H1 (cell line): ENCODE measurements around the gene GRHL3. TPM values are rescaled to one million over a fixed set of nuclear protein-coding genes. Genes with fewer than 3 reads are reported as not detected.

Source experiments
- CTCF ChIA-PET: fragments of 300-600 bp; sonication (Branson Sonifier 250); formaldehyde crosslinking; loops from one replicate; lab custom pipeline; 2021; ENCODE audit not compliant: partially characterized antibody; lab: Charles Lee
- POLR2A ChIA-PET: fragments of 300-600 bp; sonication (Branson Sonifier 250); formaldehyde crosslinking; loops from one replicate; lab custom pipeline; 2021; ENCODE audit warnings: inconsistent platforms; ENCODE audit not compliant: partially characterized antibody; lab: Charles Lee
- DNase-seq, 2 experiments: peaks; one replicate each; pipeline versions ENCODE4 v3.0.0 to v3.0.0-alpha.2; 2010 to 2022; ENCODE audit warnings: low spot score in 2 of 2, low read depth in 1 of 2, mixed read lengths in 1 of 2
- FAIRE-seq: peaks from 2 replicates; lab custom pipeline; 2011; peaks lifted over from hg19 to GRCh38; lab: Jason Lieb, UNC
- H2AFZ ChIP-seq: 2 replicates; pipeline ENCODE4 v1.8.1; 2012; ENCODE audit warnings: low read length, inconsistent platforms
- H2AK5ac ChIP-seq: 2 replicates; pipeline ENCODE4 v1.6.1; 2013; ENCODE audit warnings: low read depth, low read length
- H2BK120ac ChIP-seq: replicated peaks from 2 replicates; pipeline ENCODE3; 2013; ENCODE audit warnings: low read depth, low read length, inconsistent platforms
- H2BK12ac ChIP-seq: 2 replicates; pipeline ENCODE4 v1.6.1; 2013; ENCODE audit warnings: low read depth, low read length
- H2BK15ac ChIP-seq: 2 replicates; pipeline ENCODE4 v1.6.1; 2013; ENCODE audit warnings: low read length
- H2BK20ac ChIP-seq: 2 replicates; pipeline ENCODE4 v1.6.1; 2013; ENCODE audit warnings: low read length
- H2BK5ac ChIP-seq: 2 replicates; pipeline ENCODE4 v1.6.1; 2013; ENCODE audit warnings: low read depth, low read length
- H3K14ac ChIP-seq: 2 replicates; pipeline ENCODE4 v1.6.1; 2013; ENCODE audit warnings: inconsistent platforms; ENCODE audit not compliant: insufficient read length
- H3K18ac ChIP-seq: 2 replicates; pipeline ENCODE4 v1.6.1; 2013; ENCODE audit warnings: low read length; ENCODE audit errors: extremely low read depth
- H3K23ac ChIP-seq: 2 replicates; pipeline ENCODE4 v1.6.1; 2013; ENCODE audit warnings: inconsistent platforms; ENCODE audit not compliant: insufficient read length
- H3K23me2 ChIP-seq: 2 replicates; pipeline ENCODE4 v1.6.1; 2013; ENCODE audit warnings: low read depth, low read length
- H3K27ac ChIP-seq: 2 replicates; pipeline ENCODE4 v1.6.1; 2011; ENCODE audit warnings: low read depth, low read length, inconsistent platforms
- H3K27me3 ChIP-seq, 4 experiments: replicated peaks in 1 of 4; 1 replicate in 1 of 4; 2 replicates in 3 of 4; pipeline versions ENCODE4 v1.6.1 to v1.8.1; 2011 to 2013; ENCODE audit warnings: low read length in 3 of 4, mild to moderate bottlenecking in 3 of 4, inconsistent platforms in 2 of 4, mixed read lengths in 2 of 4, moderate library complexity in 1 of 4; ENCODE audit not compliant: control insufficient read depth in 3 of 4, insufficient read depth in 3 of 4; ENCODE audit errors: extremely low read depth in 1 of 4
- H3K36me3 ChIP-seq, 4 experiments: 2 replicates each; pipeline versions ENCODE4 v1.6.1 to v1.8.1; 2011 to 2013; ENCODE audit warnings: mild to moderate bottlenecking in 4 of 4, low read length in 3 of 4, moderate library complexity in 2 of 4, control low read depth in 1 of 4, inconsistent platforms in 1 of 4; ENCODE audit not compliant: insufficient read depth in 4 of 4, control insufficient read depth in 2 of 4
- H3K4ac ChIP-seq: replicated peaks from 2 replicates; pipeline ENCODE3; 2013; ENCODE audit warnings: low read length, low read depth, mixed read lengths, inconsistent platforms; ENCODE audit not compliant: insufficient read length
- H3K4me1 ChIP-seq, 4 experiments: replicated peaks in 1 of 4; 1 replicate in 1 of 4; 2 replicates in 3 of 4; pipeline versions ENCODE4 v1.6.1 to v1.8.1; 2011 to 2013; ENCODE audit warnings: low read length in 3 of 4, inconsistent platforms in 2 of 4, mixed read lengths in 1 of 4; ENCODE audit not compliant: insufficient read depth in 4 of 4, control insufficient read depth in 3 of 4
- H3K4me2 ChIP-seq, 2 experiments: 2 replicates each; pipeline versions ENCODE4 v1.6.1 to v1.8.1; 2011 to 2013; ENCODE audit warnings: low read depth in 2 of 2, low read length in 2 of 2, control low read depth in 1 of 2, inconsistent platforms in 1 of 2, mild to moderate bottlenecking in 1 of 2; ENCODE audit not compliant: insufficient read depth in 1 of 2
- H3K4me3 ChIP-seq, 4 experiments: fragments of 200-600, 300-600 bp in 1 of 4; sonication (generic), shearing (Covaris generic), sonication (Bioruptor Twin) in 1 of 4; 2 replicates each; pipeline versions ENCODE4 v1.5.1 to v1.8.1; 2011 to 2016; ENCODE audit warnings: low read length in 4 of 4, low read depth in 3 of 4, control low read depth in 2 of 4, inconsistent platforms in 2 of 4, mild to moderate bottlenecking in 2 of 4, mixed read lengths in 1 of 4, moderate library complexity in 1 of 4; ENCODE audit not compliant: insufficient read depth in 2 of 4; ENCODE audit errors: extremely low read depth in 1 of 4
- H3K56ac ChIP-seq: replicated peaks from 2 replicates; pipeline ENCODE3; 2013; ENCODE audit warnings: low read depth, mild to moderate bottlenecking, mixed read lengths, low read length, inconsistent platforms; ENCODE audit not compliant: insufficient read length
- H3K79me1 ChIP-seq: 2 replicates; pipeline ENCODE4 v1.6.1; 2013; ENCODE audit warnings: low read depth, low read length, control low read depth
- H3K79me2 ChIP-seq, 2 experiments: 2 replicates each; pipeline versions ENCODE4 v1.6.1 to v1.8.1; 2012 to 2013; ENCODE audit warnings: low read length in 2 of 2, mild to moderate bottlenecking in 2 of 2, inconsistent platforms in 1 of 2; ENCODE audit not compliant: insufficient read depth in 2 of 2, control insufficient read depth in 1 of 2
- H3K9ac ChIP-seq, 4 experiments: replicated peaks in 1 of 4; 1 replicate in 1 of 4; 2 replicates in 3 of 4; pipeline versions ENCODE4 v1.6.1 to v1.8.1; 2011 to 2013; ENCODE audit warnings: low read depth in 3 of 4, low read length in 3 of 4, control low read depth in 2 of 4, mild to moderate bottlenecking in 2 of 4, moderate library complexity in 2 of 4, inconsistent platforms in 1 of 4; ENCODE audit errors: extremely low read depth in 1 of 4
- H3K9me3 ChIP-seq, 2 experiments: 2 replicates each; pipeline versions ENCODE4 v1.6.1 to v1.8.1; 2012 to 2013; ENCODE audit warnings: mild to moderate bottlenecking in 2 of 2, moderate library complexity in 2 of 2, control low read depth in 1 of 2, inconsistent platforms in 1 of 2, low read depth in 1 of 2, low read length in 1 of 2, mixed read lengths in 1 of 2; ENCODE audit not compliant: insufficient read depth in 2 of 2
- H4K20me1 ChIP-seq, 2 experiments: replicated peaks in 1 of 2; 2 replicates each; pipeline versions ENCODE3 to v1.8.1; 2011 to 2013; ENCODE audit warnings: inconsistent platforms in 2 of 2, low read length in 2 of 2, mild to moderate bottlenecking in 1 of 2; ENCODE audit not compliant: insufficient read depth in 2 of 2, control insufficient read depth in 1 of 2
- H4K5ac ChIP-seq: 2 replicates; pipeline ENCODE4 v1.6.1; 2013; ENCODE audit warnings: low read length, low read depth, mixed read lengths, inconsistent platforms; ENCODE audit not compliant: insufficient read length
- H4K8ac ChIP-seq: 2 replicates; pipeline ENCODE4 v1.8.0; 2013; ENCODE audit warnings: mild to moderate bottlenecking, moderate library complexity, low read length, inconsistent platforms; ENCODE audit not compliant: insufficient read depth; ENCODE audit errors: extremely low read depth
- H4K91ac ChIP-seq: replicated peaks from 2 replicates; pipeline ENCODE3; 2013; ENCODE audit warnings: low read length, mixed read lengths, inconsistent platforms; ENCODE audit not compliant: insufficient read length
- ATF3 ChIP-seq: IDR thresholded peaks from 2 replicates; pipeline ENCODE4 v1.6.1; 2011; ENCODE audit warnings: low read depth, mild to moderate bottlenecking, low read length; ENCODE audit not compliant: insufficient read depth
- CHD2 ChIP-seq: IDR thresholded peaks from 2 replicates; pipeline ENCODE4 v1.6.1; 2012; ENCODE audit warnings: low read length, improper control_type of control experiment
- NANOG ChIP-seq: IDR thresholded peaks from 2 replicates; pipeline ENCODE4 v1.6.1; 2011; ENCODE audit warnings: low read length, low read depth, mild to moderate bottlenecking, inconsistent platforms; ENCODE audit not compliant: insufficient read depth, poor library complexity, severe bottlenecking
- RAD21 ChIP-seq, 2 experiments: IDR thresholded peaks in 1 of 2; conservative IDR thresholded peaks in 1 of 2; 2 replicates each; pipeline ENCODE4 v1.6.1; 2011; ENCODE audit warnings: low read depth in 2 of 2, low read length in 2 of 2, improper control_type of control experiment in 1 of 2, inconsistent platforms in 1 of 2, mild to moderate bottlenecking in 1 of 2, moderate library complexity in 1 of 2
- SIX5 ChIP-seq: IDR thresholded peaks from 2 replicates; pipeline ENCODE4 v1.6.1; 2011; ENCODE audit warnings: mild to moderate bottlenecking, low read depth, low read length
- WGBS, 2 experiments: shearing (Covaris generic) in 1 of 2; methylation state at CpG; one replicate each; pipeline versions ENCODE4 v1.1.6 to v1.1.7; 2013 to 2015; ENCODE audit warnings: low lambda C conversion rate in 2 of 2, mixed read lengths in 2 of 2, inconsistent platforms in 1 of 2, low coverage in 1 of 2, missing lambda C conversion rate in 1 of 2; ENCODE audit not compliant: insufficient replicate concordance in 2 of 2, insufficient coverage in 1 of 2, insufficient read length in 1 of 2; ENCODE audit errors: extremely low coverage in 1 of 2, missing lambda C conversion rate in 1 of 2; 5-methylcytosine and 5-hydroxymethylcytosine counted together
- polyA plus RNA-seq, 7 experiments: library from polyadenylated mRNA; depleted of rRNA in 3 of 7; stranded (reverse) in 5 of 7; unstranded in 2 of 7; fragments of >200 nt in 5 of 7; fragments of 200-250 nt in 2 of 7; gene quantifications; 1 replicate in 5 of 7; 2 replicates in 1 of 7; 4 replicates in 1 of 7; pipeline versions ENCODE4 v1.2.1 to v1.2.3, GENCODE V29; 2011 to 2013; ENCODE audit warnings: missing spikeins in 2 of 7, mixed read lengths in 2 of 7
- total RNA-seq: library from RNA; stranded (reverse); fragmentation: NEBNext Ultra II Directional; extraction: Animal tissue kit (Norgen Biotek cat#: 25700); gene quantifications from 2 replicates; pipeline ENCODE4 v1.2.1, GENCODE V29; 2021

GRHL3 gene
- total and polyA plus RNA-seq, 2 of the 8 experiments (the other 6 are each of a cell fraction or from before 2014, with no cell fraction given), result 0.80 to 1.8 TPM

- H3K79me1 ChIP-seq, result no peaks in the 10 kb centered on the region
- no peak overlapping the region for H2BK120ac ChIP-seq
- no peaks in the 10 kb centered on the region for H3K36me3 ChIP-seq
- no peak overlapping the region for H3K56ac ChIP-seq
- H3K14ac ChIP-seq, result no peak overlapping the region
- no peak for DNase-seq
- POLR2A ChIA-PET, result interaction anchor here (1.1 to 1.4 kb wide), 2 partner anchors 174 to 360 kb away, joined by 4 read pairs; no protein-coding TSS in a partner anchor
- no peak overlapping the region for H2AK5ac ChIP-seq
- H2AFZ ChIP-seq, result no peak overlapping the region
- H3K27ac ChIP-seq, result no peak overlapping the region
- H3K18ac ChIP-seq, result no peak overlapping the region
- H2BK20ac ChIP-seq, result no peak overlapping the region
- no peak overlapping the region; the same call in none of the 2 replicates for H4K8ac ChIP-seq
- TF ChIP-seq CHD2, result no peak
- TF ChIP-seq RAD21 (IDR thresholded peaks at IDR 0.05 in 1 of 2, conservative IDR thresholded peaks at IDR 0.05 in 1 of 2; ENCODE audit: low read depth in 2 of 2, low read length in 2 of 2), result no peak
- TF ChIP-seq SIX5, result no peak
- TF ChIP-seq NANOG, result no peak
- TF ChIP-seq ATF3, result no peak
- H2BK5ac ChIP-seq, result 0 out of 2 replicates have a peak overlapping the region, but pooled peaks have one; percentile 5
- H4K91ac ChIP-seq, result no peak overlapping the region
- H3K23ac ChIP-seq, result no peak overlapping the region
- WGBS, 2 experiments, result 82% methylated on average over 7 of the region's 7 CpGs; no CpG with 5 or more reads in 1 of the 2 experiments
- H3K9me3 ChIP-seq, result no peaks in the 10 kb centered on the region
- H3K79me2 ChIP-seq, result no peaks in the 10 kb centered on the region
- no peak overlapping the region for H3K9ac ChIP-seq
- H3K4ac ChIP-seq, result no peak overlapping the region
- H3K4me3 ChIP-seq, result no peak overlapping the region
- no peak overlapping the region for H3K4me2 ChIP-seq
- H4K5ac ChIP-seq, result no peak overlapping the region
- H4K20me1 ChIP-seq, result no peaks in the 10 kb centered on the region
- no peak for FAIRE-seq
- CTCF ChIA-PET, result interaction anchor here (0.5 to 3.0 kb wide), 12 partner anchors 8 to 170 kb away, joined by 3 to 12 read pairs (median 3); no protein-coding TSS in a partner anchor
- peaks cover 0 to 30% (median 26%) of the 10 kb centered on the region in 4 experiments; a peak in 6 of 7 replicates for H3K27me3 ChIP-seq
- peaks cover 9% of the 10 kb centered on the region; the same call in 1 of the 2 replicates for H3K23me2 ChIP-seq
- H2BK12ac ChIP-seq, result peak overlapping the region; percentile 14; the same call in 1 of the 2 replicates
- no peak overlapping the region for H2BK15ac ChIP-seq
- peaks cover 4 to 13% (median 9%) of the 10 kb centered on the region in 4 experiments; a peak in 6 of 7 replicates for H3K4me1 ChIP-seq
Observed at GRCh38 chr1:24325587-24326449, 6.7 kb downstream of the GRHL3 start.
